ENCODE data around the gene MYL6. TPM values are rescaled to one million over a fixed set of nuclear protein-coding genes. Genes with fewer than 3 reads are reported as not detected.
A peak's percentile ranks its signal among the peaks of the same experiment; 100 is the strongest.

The MYL6 gene
- total and polyA plus RNA-seq, 9 of the 15 experiments (the other 6 are each of a cell fraction or from before 2014, with no cell fraction given), result 557 to 1,664 (median 958) TPM

GRCh38 chr12:56152756-56153677 lies 5.1 kb upstream of the MYL6 start:
- CTCF ChIA-PET (ENCODE audit: low intra/inter-chr PET ratio), result no interaction called here
- TF ChIP-seq NR2C2 (CRISPR knock-in tag; IDR thresholded peaks at IDR 0.05), result 0 out of 2 replicates have a peak, but pooled peaks have one; percentile 26
- TF ChIP-seq NR2C2 (tag; IDR thresholded peaks at IDR 0.05), result no peak
- TF ChIP-seq AFF1 (IDR thresholded peaks at IDR 0.05; ENCODE audit: low read depth in 1 of 2, partially characterized antibody in 2 of 2), result no peak
- no peak for TF ChIP-seq RBM25 (IDR thresholded peaks at IDR 0.05; ENCODE audit: low read depth, low read length, severe bottlenecking)
- no peak for TF ChIP-seq ZC3H8 (IDR thresholded peaks at IDR 0.05)
- TF ChIP-seq KLF16 (IDR thresholded peaks at IDR 0.05), result no peak
- TF ChIP-seq FOXJ2 (tag; IDR thresholded peaks at IDR 0.05), result 0 out of 2 replicates have a peak, but pooled peaks have one; percentile 39
- TF ChIP-seq CEBPG (CRISPR knock-in tag; IDR thresholded peaks at IDR 0.05), result no peak
- no peak for TF ChIP-seq CEBPG (tag; conservative IDR thresholded peaks at IDR 0.05 in 1 of 2, IDR thresholded peaks at IDR 0.05 in 1 of 2)
- TF ChIP-seq ELK1 (CRISPR knock-in tag; IDR thresholded peaks at IDR 0.05), result no peak
- TF ChIP-seq ZKSCAN3 (CRISPR knock-in tag; IDR thresholded peaks at IDR 0.05), result no peak
- no peak for TF ChIP-seq ZNF655 (CRISPR knock-in tag; IDR thresholded peaks at IDR 0.05)
- TF ChIP-seq ZNF561 (CRISPR knock-in tag; conservative IDR thresholded peaks at IDR 0.05), result no peak
- TF ChIP-seq CBX1 (IDR thresholded peaks at IDR 0.05; ENCODE audit: low read depth), result no peak
- peak in 1 of 2 experiments; percentile 23; a peak in 1 of 4 replicates for TF ChIP-seq FOXA3 (CRISPR knock-in tag; conservative IDR thresholded peaks at IDR 0.05 in 1 of 2, IDR thresholded peaks at IDR 0.05 in 1 of 2)

More at GRCh38 chr12:56152756-56153677, 5.1 kb upstream of the MYL6 start:
- H3K27me3 ChIP-seq (ENCODE audit: control insufficient read depth in 2 of 2, insufficient read depth in 2 of 2, low read length in 2 of 2), result no peaks in the 10 kb centered on the region
- peak overlapping the region; percentile 89 for H2AFZ ChIP-seq (ENCODE audit: low read depth, low read length)
- no peaks in the 10 kb centered on the region for H4K20me1 ChIP-seq (replicated peaks; ENCODE audit: control insufficient read depth, insufficient read depth, low read length)
- TSS peak; percentile 80 for BruUV-seq (replicated peaks)
- H3K79me2 ChIP-seq (ENCODE audit: control insufficient read depth, insufficient read depth, low read length), result peaks cover 32% of the 10 kb centered on the region
- H3K9me1 ChIP-seq (ENCODE audit: control insufficient read depth, insufficient read depth, low read length), result no peaks in the 10 kb centered on the region
- DNase-seq (ENCODE audit: extremely low read depth in 1 of 4, low spot score in 3 of 4) (no peak), ATAC-seq (no peak), FAIRE-seq (no peak)
- intact Hi-C loops (cut with micrococcal nuclease) (no loop called here), in situ Hi-C loops (cut with MboI) (no loop called here)
- peak overlapping the region; percentile 88 to 91 for H3K9ac ChIP-seq (ENCODE audit: insufficient read depth in 1 of 2, low read depth in 2 of 2, low read length in 2 of 2)
- peak overlapping the region; percentile 55 for H3K4me3 ChIP-seq
- H3K9me3 ChIP-seq (replicated peaks; ENCODE audit: control insufficient read depth, insufficient read depth, low read depth, low read length), result no peaks in the 10 kb centered on the region
- peak overlapping the region; percentile 96 for H3K27ac ChIP-seq (ENCODE audit: extremely low read depth, low read depth, low read length)
- WGBS (ENCODE audit: insufficient coverage, low coverage, missing lambda C conversion rate), result 2% methylated on average over 8 of the region's 8 CpGs
- peaks cover 24% of the 10 kb centered on the region; the same call in 2 of the 3 replicates for H3K36me3 ChIP-seq (ENCODE audit: control insufficient read depth, insufficient read depth, low read length)
- peaks cover 38 to 45% of the 10 kb centered on the region in 2 experiments; a peak in 4 of 5 replicates for H3K4me1 ChIP-seq (replicated peaks in 1 of 2; ENCODE audit: control insufficient read depth in 2 of 2, insufficient read depth in 2 of 2, low read length in 2 of 2)
- POLR2A ChIA-PET, result interaction anchor here (0.6 to 3.2 kb wide), 5 partner anchors 10 to 470 kb away, joined by 3 to 16 read pairs (median 8); partner anchors contain the start of gene ZC3H10
- peak overlapping the region; percentile 91 for H3K4me2 ChIP-seq (ENCODE audit: insufficient read depth, low read length)

All from K562 (cell line).